ENCODE results near the gene CCL4.
"Not testable (repeated sequence)": the region's sequence is repeated elsewhere in the genome, so short reads cannot be mapped to it uniquely, and the experiment has no call there.

DNA sequence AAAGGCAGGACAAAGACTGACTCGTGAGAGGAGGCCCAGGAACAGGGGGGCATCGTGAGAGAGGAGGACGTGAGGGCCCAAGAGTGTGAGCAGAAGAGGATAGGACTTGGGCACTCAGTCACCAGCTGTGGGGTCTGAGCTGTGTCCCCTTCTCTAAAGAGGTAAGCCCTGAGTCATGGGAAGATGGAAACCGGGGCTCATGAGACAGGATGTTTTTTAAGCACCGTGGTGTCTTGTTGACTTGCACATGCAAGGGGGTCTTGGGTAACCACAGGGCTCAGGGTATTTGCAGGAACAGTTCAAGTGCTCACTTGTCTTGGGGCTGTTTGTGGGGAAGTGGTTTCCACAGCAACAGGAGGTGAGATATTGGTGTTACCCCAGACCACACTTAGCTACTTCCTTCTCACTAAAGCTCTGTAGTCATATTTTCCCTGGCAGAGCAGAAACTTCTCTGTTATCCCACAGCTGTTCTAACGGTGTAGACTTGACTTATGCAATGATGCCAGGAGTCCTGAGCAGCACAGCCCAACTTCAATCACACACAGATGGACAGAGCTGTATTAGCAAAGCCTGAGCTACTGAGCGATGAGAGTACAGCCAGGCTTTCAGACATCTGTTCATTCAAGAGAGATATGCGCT, 21.0 kb upstream of the CCL4 start:
- not testable (repeated sequence) for TF ChIP-seq FOXM1 (IDR thresholded peaks at IDR 0.05; ENCODE audit: borderline replicate concordance); FOXA1 (IDR thresholded peaks at IDR 0.05); TARDBP (IDR thresholded peaks at IDR 0.05); SP1 (IDR thresholded peaks at IDR 0.05); NFRKB (IDR thresholded peaks at IDR 0.05)

Measured in HEK293T (cell line).